SHP77 treated with DMSO at 0.1 percent for 48 hours (cell line): Measurements from ENCODE around the gene STAT5B.
"Not testable (repeated sequence)": the region's sequence is repeated elsewhere in the genome, so short reads cannot be mapped to it uniquely, and the experiment has no call there.

Experiments
- DNase-seq: peaks from one replicate; lab custom pipeline; 2025; lab: John Stamatoyannopoulos, UW

The STAT5B gene

GRCh38 chr17:42266918-42267766 is 9.0 kb downstream of the STAT5B start:
- no peak for DNase-seq

- no peak for DNase-seq
These were observed 9.7 kb downstream of the STAT5B start for GRCh38 chr17:42266462-42266861.

GRCh38 chr17:42264366-42264765 is 11.8 kb downstream of the STAT5B start:
- not testable (repeated sequence) for DNase-seq

- DNase-seq = no peak
These were observed 15.9 kb downstream of the STAT5B start for GRCh38 chr17:42260318-42260717.

GRCh38 chr17:42255445-42255844 is 20.7 kb downstream of the STAT5B start:
- no peak for DNase-seq

- DNase-seq = no peak
These were observed 22.6 kb downstream of the STAT5B start for GRCh38 chr17:42253578-42253977.

- DNase-seq = no peak
These were observed 23.3 kb downstream of the STAT5B start for GRCh38 chr17:42252597-42253550.

- DNase-seq = no peak
These were observed 25.1 kb downstream of the STAT5B start for GRCh38 chr17:42251115-42251514.

GRCh38 chr17:42249681-42250446 is 26.3 kb downstream of the STAT5B start:
- DNase-seq = no peak

GRCh38 chr17:42248351-42249179 is 27.6 kb downstream of the STAT5B start:
- DNase-seq = peak; percentile 89

- no peak for DNase-seq
These were observed 28.5 kb downstream of the STAT5B start for GRCh38 chr17:42247734-42248133.

- no peak for DNase-seq
These were observed 29.7 kb downstream of the STAT5B start for GRCh38 chr17:42246515-42246914.

GRCh38 chr17:42245183-42245582 is 31.0 kb downstream of the STAT5B start:
- not testable (repeated sequence) for DNase-seq

- DNase-seq = not testable (repeated sequence)
These were observed 32.1 kb downstream of the STAT5B start for GRCh38 chr17:42244116-42244515.

GRCh38 chr17:42243493-42243982 is 32.7 kb downstream of the STAT5B start:
- DNase-seq = no peak

GRCh38 chr17:42241871-42242270 is 34.3 kb downstream of the STAT5B start:
- no peak for DNase-seq

GRCh38 chr17:42240863-42241262 is 35.3 kb downstream of the STAT5B start:
- not testable (repeated sequence) for DNase-seq

- no peak for DNase-seq
These were observed 36.0 kb downstream of the STAT5B start for GRCh38 chr17:42240201-42240600.

GRCh38 chr17:42239576-42239975 is 36.6 kb downstream of the STAT5B start:
- DNase-seq = not testable (repeated sequence)

- DNase-seq = no peak
These were observed 39.4 kb downstream of the STAT5B start for GRCh38 chr17:42236760-42237159.

GRCh38 chr17:42233994-42234393 is 42.2 kb downstream of the STAT5B start:
- no peak for DNase-seq
